GM23338 (cell line): ENCODE results near the gene NYAP1.

Source experiments
- CREB1 ChIP-seq: fragments of 250-450 bp; sonication (Bioruptor Pico); IDR thresholded peaks from 2 replicates; pipeline ENCODE4 v1.5.0; 2020; ENCODE audit warnings: low read depth, mild to moderate bottlenecking, moderate library complexity
- EZH2 ChIP-seq: fragments of 200-600 bp; sonication (generic); IDR thresholded peaks from one replicate; pipeline ENCODE4 v1.8.0; 2017; ENCODE audit warnings: antibody characterized with exemption, mild to moderate bottlenecking, low read depth; ENCODE audit not compliant: unreplicated experiment
- EZH2phosphoT487 ChIP-seq: fragments of 200-600 bp; sonication (generic); IDR thresholded peaks from one replicate; pipeline ENCODE4 v1.8.1; 2018; ENCODE audit warnings: antibody characterized with exemption; ENCODE audit not compliant: unreplicated experiment
- POLR2AphosphoS5 ChIP-seq: IDR thresholded peaks from 2 replicates; pipeline ENCODE4 v1.6.1; 2016; ENCODE audit warnings: antibody characterized with exemption, low read depth
- TF ChIP-seq, protein P1 (sequence below), 2 experiments: fragments of 200-600 bp in 1 of 2; sonication (generic) in 1 of 2; conservative IDR thresholded peaks; 2 replicates each; pipeline versions ENCODE4 v1.5.1 to v1.6.1; 2016 to 2017; ENCODE audit warnings: antibody characterized with exemption in 2 of 2, low read depth in 2 of 2, mild to moderate bottlenecking in 2 of 2, moderate library complexity in 1 of 2
- TF ChIP-seq, protein P2 (sequence below): IDR thresholded peaks from one replicate; pipeline ENCODE4 v1.6.1; 2018; ENCODE audit warnings: antibody characterized with exemption; ENCODE audit not compliant: unreplicated experiment

DNA sequence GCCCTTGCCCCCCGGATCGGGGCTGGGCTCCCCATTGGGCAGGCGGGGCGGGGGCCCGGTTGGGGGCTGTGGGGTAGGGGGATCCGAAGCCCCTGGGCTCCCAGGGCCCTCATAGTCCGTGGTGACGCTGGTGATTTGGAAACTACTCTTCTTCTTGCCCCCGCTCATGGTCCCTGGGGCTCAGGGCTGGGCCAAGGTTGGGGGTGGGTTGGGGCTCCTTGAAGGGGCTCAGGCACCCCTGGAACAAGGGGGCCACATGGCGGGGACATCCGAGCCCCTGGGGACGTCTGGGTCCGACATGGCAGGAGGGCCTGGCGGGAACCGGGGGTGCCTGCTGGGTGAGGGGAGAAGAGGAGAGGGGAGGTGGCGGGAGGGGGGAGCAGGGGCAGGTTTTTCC is 5.9 kb upstream of the NYAP1 start:
- TF ChIP-seq POLR2AphosphoS5 (no peak), EZH2 (no peak), CREB1 (CRISPR knock-in tag) (no peak), EZH2phosphoT487 (no peak)
- TF ChIP-seq, protein P1, sequence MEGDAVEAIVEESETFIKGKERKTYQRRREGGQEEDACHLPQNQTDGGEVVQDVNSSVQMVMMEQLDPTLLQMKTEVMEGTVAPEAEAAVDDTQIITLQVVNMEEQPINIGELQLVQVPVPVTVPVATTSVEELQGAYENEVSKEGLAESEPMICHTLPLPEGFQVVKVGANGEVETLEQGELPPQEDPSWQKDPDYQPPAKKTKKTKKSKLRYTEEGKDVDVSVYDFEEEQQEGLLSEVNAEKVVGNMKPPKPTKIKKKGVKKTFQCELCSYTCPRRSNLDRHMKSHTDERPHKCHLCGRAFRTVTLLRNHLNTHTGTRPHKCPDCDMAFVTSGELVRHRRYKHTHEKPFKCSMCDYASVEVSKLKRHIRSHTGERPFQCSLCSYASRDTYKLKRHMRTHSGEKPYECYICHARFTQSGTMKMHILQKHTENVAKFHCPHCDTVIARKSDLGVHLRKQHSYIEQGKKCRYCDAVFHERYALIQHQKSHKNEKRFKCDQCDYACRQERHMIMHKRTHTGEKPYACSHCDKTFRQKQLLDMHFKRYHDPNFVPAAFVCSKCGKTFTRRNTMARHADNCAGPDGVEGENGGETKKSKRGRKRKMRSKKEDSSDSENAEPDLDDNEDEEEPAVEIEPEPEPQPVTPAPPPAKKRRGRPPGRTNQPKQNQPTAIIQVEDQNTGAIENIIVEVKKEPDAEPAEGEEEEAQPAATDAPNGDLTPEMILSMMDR (conservative IDR thresholded peaks at IDR 0.05; ENCODE audit: low read depth in 2 of 2), result no peak
- TF ChIP-seq, protein P2, sequence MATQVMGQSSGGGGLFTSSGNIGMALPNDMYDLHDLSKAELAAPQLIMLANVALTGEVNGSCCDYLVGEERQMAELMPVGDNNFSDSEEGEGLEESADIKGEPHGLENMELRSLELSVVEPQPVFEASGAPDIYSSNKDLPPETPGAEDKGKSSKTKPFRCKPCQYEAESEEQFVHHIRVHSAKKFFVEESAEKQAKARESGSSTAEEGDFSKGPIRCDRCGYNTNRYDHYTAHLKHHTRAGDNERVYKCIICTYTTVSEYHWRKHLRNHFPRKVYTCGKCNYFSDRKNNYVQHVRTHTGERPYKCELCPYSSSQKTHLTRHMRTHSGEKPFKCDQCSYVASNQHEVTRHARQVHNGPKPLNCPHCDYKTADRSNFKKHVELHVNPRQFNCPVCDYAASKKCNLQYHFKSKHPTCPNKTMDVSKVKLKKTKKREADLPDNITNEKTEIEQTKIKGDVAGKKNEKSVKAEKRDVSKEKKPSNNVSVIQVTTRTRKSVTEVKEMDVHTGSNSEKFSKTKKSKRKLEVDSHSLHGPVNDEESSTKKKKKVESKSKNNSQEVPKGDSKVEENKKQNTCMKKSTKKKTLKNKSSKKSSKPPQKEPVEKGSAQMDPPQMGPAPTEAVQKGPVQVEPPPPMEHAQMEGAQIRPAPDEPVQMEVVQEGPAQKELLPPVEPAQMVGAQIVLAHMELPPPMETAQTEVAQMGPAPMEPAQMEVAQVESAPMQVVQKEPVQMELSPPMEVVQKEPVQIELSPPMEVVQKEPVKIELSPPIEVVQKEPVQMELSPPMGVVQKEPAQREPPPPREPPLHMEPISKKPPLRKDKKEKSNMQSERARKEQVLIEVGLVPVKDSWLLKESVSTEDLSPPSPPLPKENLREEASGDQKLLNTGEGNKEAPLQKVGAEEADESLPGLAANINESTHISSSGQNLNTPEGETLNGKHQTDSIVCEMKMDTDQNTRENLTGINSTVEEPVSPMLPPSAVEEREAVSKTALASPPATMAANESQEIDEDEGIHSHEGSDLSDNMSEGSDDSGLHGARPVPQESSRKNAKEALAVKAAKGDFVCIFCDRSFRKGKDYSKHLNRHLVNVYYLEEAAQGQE, result no peak
